ENCODE results near the gene FBXL7.

The FBXL7 gene

DNA sequence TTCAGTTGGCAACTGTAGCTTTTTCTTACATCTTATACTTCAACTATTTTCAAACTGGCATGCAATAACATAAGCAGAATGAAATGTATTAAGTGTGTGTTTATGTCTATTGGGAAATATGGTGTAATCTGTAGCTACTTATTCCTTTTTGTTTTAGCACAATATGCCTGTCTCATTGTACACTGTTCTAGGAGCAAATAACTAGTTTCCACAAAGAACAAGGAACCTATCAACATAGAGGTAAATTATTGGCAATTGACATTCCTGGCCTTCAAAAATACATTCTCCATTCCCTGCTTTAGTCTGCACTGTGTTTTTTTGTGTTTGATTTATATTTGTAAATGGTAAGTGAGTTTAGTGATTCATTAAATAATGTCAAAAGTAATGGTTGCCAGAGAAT is 75.7 kb downstream of the FBXL7 start:
- no peak overlapping the region for H3K4me3 ChIP-seq (replicated peaks in 1 of 2; ENCODE audit: low read depth in 2 of 2, low read length in 2 of 2)
- TF ChIP-seq, protein P1, sequence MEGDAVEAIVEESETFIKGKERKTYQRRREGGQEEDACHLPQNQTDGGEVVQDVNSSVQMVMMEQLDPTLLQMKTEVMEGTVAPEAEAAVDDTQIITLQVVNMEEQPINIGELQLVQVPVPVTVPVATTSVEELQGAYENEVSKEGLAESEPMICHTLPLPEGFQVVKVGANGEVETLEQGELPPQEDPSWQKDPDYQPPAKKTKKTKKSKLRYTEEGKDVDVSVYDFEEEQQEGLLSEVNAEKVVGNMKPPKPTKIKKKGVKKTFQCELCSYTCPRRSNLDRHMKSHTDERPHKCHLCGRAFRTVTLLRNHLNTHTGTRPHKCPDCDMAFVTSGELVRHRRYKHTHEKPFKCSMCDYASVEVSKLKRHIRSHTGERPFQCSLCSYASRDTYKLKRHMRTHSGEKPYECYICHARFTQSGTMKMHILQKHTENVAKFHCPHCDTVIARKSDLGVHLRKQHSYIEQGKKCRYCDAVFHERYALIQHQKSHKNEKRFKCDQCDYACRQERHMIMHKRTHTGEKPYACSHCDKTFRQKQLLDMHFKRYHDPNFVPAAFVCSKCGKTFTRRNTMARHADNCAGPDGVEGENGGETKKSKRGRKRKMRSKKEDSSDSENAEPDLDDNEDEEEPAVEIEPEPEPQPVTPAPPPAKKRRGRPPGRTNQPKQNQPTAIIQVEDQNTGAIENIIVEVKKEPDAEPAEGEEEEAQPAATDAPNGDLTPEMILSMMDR (IDR thresholded peaks at IDR 0.05; ENCODE audit: low read depth, low read length): no peak
- DNase-seq (ENCODE audit: low read depth in 2 of 2): peak; percentile 23 to 46

DNA sequence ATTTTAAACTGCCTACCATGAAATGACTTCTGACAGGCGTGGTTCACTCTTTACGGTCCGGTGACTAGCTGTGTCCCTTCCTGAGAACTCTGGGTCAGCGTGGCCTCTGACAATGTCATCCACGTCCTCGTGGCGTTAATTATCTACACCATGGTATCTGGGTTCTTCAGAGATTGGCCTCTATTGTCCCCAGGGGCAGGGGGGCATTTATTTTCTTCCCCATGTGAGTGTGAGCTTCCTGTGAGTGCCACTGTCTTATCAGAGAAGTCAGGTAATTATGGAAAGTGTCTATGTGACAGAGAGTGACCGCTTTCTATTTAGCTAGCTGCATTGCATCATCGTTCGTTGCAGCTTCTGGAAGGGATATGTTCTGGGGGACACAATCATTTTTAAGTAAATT is 77.2 kb downstream of the FBXL7 start:
- no peak overlapping the region for H3K4me3 ChIP-seq (replicated peaks in 1 of 2; ENCODE audit: low read depth in 2 of 2, low read length in 2 of 2)
- DNase-seq (ENCODE audit: low read depth in 2 of 2): no peak
- TF ChIP-seq, protein P1 (IDR thresholded peaks at IDR 0.05; ENCODE audit: low read depth, low read length): no peak

DNA sequence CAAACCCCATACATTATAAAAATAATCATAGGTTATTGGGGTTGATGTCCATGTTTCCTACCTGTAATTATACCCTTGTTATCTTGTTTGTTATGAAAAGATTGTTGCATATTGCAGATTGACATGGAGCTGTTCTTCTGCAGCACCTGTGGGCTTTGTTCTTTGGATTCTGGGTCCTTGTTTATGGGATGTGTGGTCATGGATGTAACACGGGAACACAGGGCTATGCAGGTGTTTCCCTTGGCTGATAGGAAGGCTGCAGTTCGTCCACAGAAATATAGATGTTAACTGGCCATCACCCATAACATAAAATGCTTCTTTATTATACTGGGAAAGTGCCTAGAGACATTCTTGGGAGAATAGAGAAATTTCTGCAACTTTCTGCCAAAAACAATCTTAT is 77.9 kb downstream of the FBXL7 start:
- no peak overlapping the region for H3K4me3 ChIP-seq (replicated peaks in 1 of 2; ENCODE audit: low read depth in 2 of 2, low read length in 2 of 2)
- DNase-seq (ENCODE audit: low read depth in 2 of 2): no peak
- TF ChIP-seq, protein P1 (IDR thresholded peaks at IDR 0.05; ENCODE audit: low read depth, low read length): no peak

DNA sequence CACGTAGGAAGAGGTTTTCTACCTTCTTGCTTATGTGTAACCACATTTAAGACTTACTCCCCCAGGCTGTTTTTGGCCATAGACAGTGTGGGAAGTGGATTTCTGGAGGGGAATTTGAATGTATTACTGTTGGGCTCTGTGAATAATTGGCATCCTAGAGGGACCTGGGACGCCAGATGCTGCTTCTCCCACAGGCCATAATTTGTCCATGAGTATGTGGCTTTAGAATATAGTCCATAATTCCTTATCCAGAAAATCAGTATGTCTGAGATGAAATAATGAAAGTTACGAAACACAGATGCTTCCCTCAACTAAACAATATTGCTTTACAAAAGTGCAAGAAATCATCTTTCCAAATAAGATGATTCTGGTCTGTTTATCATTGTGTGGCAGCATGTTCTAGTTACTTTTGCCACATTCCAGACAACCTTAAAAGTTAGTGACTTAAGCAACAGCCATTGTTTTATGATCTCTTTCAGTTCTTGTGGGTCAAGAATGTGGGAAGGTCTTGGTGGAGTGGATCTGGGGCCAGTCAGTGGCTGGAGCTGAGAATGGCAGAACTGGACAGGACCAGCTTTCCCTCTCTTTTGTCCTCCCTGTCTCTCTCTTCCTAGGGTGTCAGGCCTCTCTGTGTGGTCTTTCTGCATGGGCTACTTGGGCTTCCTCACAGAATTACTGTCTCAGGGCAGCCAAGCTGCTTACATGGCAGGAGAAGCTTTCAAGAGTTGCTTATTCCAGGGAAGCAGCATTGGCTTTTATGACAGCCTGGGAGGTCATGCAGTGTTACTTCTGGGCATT is 79.4 kb downstream of the FBXL7 start:
- no peak overlapping the region for H3K4me3 ChIP-seq (replicated peaks in 1 of 2; ENCODE audit: low read depth in 2 of 2, low read length in 2 of 2)
- peak; percentile 21 to 22 for DNase-seq (ENCODE audit: low read depth in 2 of 2)
- TF ChIP-seq, protein P1 (IDR thresholded peaks at IDR 0.05; ENCODE audit: low read depth, low read length): no peak

DNA sequence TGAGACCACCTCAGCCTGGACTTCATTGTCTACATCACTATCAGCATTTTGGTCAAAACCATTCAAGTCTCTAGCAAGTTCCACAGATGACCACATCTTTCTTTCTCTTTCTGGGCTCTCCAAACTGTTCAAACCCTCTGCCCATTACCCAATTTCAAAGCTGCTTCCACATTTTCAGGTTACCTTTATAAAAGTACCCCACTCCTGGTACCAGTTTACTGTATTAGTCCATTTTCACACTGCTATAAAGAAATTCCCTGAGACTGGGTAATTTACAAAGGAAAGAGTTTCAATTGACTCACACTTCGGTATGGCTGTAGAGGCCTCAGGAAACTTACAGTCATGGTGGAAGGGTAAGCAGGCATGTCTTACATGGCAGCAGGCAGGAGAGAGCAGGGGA is 84.5 kb downstream of the FBXL7 start:
- no peak for DNase-seq (ENCODE audit: low read depth in 2 of 2)
- H3K4me3 ChIP-seq (replicated peaks in 1 of 2; ENCODE audit: low read depth in 2 of 2, low read length in 2 of 2): no peak overlapping the region
- TF ChIP-seq, protein P1 (IDR thresholded peaks at IDR 0.05; ENCODE audit: low read depth, low read length): no peak

DNA sequence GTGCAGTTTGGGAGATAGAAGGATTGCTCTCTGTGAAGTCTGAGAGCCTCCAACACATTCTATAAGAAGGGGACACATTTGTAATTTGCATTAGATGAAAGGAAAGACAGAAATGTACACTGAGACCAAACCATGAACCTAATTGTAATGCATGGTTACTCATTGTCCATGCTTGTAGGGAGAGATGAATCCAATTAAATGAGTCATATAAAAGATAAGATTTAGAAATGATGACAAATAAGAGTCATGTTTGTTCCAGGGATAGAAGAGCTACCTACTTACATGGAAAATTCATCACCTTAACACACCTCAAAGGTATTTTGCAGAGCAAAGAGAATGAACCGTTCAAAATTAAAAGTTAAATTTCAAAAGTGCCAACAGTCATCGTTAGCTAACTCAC is 85.1 kb downstream of the FBXL7 start:
- peak in 1 of 2 donors; percentile 19 for DNase-seq (ENCODE audit: low read depth in 2 of 2)
- TF ChIP-seq, protein P1 (IDR thresholded peaks at IDR 0.05; ENCODE audit: low read depth, low read length): no peak

More for the DNA sequence above, 85.1 kb downstream of the FBXL7 start:
- no peak overlapping the region for H3K4me3 ChIP-seq (replicated peaks in 1 of 2; ENCODE audit: low read depth in 2 of 2, low read length in 2 of 2)
